Transverse colon (tissue), 3 donors: ENCODE results near the gene FSTL5.

Experiments used
- CTCF ChIP-seq, 5 experiments: fragments of 200-600 bp in 3 of 5; fragments of 450-650 bp in 2 of 5; sonication (generic) in 3 of 5; IDR thresholded peaks; 1 replicate in 2 of 5; 2 replicates in 3 of 5; pipeline ENCODE4 v1.5.1; 2016 to 2017; ENCODE audit warnings: antibody characterized with exemption in 5 of 5, inconsistent platforms in 3 of 5, mild to moderate bottlenecking in 2 of 5, moderate library complexity in 1 of 5
- EP300 ChIP-seq: sonication (generic); formaldehyde crosslinking; IDR thresholded peaks from one replicate; pipeline ENCODE4 v1.6.1; 2017; ENCODE audit warnings: antibody characterized with exemption, low read depth
- POLR2A ChIP-seq: fragments of 450-650 bp; IDR thresholded peaks from one replicate; pipeline ENCODE4 v1.6.1; 2016; ENCODE audit warnings: antibody characterized with exemption, mild to moderate bottlenecking, moderate library complexity

GRCh38 chr4:161364681-161365080 lies 799.1 kb downstream of the FSTL5 start:
- TF ChIP-seq POLR2A (no peak), CTCF (IDR thresholded peaks at IDR 0.05) (no peak), EP300 (no peak)
